SHP77 (cell line): Measurements from ENCODE around the gene HMX1.

Experiments used
- DNase-seq, 2 experiments: peaks; one replicate each; lab custom pipeline; 2025; lab: John Stamatoyannopoulos, UW

HMX1 gene

DNA sequence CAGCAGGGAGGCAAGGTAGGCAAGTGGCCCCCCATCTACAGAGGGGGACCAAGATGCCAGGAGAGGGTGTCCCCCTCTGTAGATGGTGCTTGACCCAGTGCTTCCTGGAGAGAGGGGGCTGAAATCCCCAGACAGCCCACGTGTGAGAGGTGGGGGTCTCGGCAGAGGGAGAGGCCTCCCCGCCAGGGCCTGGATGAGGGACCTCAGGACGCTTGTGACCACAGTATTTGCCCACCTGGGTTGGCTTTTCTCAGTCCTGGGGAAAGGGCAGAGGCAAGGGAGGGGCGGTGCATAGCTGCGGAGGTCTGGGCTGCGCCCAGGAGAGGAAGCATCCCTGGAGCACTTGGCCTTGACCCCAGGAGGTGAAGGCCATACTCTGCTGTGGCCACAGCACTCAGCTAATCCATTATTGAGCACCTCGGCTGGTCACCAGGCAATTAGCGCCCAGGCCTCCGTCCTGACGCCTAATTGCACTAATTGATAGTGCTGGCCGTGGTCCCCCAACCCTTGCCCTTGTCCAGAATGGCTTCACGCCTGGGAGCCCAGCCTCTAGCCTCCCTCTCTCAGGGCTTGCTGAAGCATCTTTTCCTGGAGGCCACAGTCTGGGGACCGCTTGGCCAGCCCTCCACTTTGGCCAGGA is 30.7 kb downstream of the HMX1 start:
- no peak for DNase-seq

DNA sequence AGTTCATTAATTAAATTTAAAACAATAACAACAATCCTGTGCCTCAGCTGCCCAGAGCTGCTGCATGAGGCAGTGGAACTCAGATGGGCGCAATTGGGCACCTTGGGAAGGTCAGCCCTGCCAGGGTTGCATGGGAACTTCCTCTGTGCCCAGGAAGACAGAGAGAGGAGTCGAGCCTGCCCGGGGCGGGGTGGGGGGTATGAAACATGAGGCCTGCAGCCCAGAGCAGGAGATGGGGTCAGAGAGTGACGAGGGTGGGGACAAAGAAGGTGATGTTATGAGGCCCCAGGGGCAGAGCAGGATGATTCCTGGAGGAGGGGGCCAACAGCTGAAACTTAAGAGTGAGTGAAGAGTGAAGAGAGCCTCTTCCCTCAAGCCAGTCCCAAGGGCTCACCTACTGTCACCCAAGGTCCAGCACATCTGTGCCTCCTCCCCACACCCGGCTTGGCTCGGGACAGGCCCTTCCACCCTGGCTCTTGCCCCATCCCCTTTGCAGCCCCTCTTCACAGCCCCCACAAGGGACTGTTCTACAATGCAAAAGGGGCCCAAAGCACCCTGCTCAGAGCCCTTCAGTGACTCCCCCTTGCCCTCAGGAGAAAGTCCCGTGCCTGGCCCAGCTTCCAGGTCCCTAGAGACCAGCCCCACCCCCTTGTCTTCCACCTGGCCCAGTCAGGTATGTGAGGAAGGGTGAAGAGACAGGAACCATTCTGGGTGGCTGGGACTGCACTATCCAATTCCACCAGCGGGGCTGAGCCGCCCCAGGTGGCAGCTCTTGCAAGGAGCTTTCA is 31.4 kb downstream of the HMX1 start:
- no peak for DNase-seq

- no peak for DNase-seq
Measured at GRCh38 chr4:8838961-8839431, 32.6 kb downstream of the HMX1 start.

- DNase-seq = no peak
Measured at GRCh38 chr4:8838296-8838960, 33.2 kb downstream of the HMX1 start.

DNA sequence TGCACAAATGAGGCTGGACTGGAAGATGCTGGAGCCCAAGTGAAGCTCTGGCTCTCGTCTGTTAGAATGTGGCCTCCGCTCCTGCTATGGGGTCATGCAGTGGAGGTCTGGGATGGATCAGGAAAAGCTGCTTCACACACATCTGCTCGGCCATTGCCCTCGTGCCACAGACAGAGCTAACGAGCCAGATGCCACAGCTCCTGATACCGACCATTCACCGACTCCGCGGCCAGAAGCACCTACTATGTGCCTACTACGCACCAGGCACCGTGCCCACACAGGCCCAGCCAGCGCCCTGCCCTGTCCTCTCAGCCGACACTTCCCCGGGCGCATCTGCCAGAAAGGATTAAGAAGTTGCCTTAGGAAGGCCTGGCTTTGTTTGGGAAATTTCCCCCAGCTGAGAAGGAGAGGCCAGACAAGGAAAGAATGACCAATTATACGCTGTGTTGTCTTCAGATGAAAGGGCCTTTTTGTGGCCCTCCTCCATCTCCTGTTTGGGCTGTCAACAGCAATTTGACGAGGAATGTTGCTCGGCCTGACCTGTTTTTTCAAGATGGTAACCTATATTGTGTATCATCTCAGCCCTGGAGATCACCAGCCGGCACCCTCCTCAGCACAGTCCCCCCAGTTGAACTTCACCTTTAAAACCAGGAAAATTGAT is 34.3 kb downstream of the HMX1 start:
- DNase-seq = no peak

- DNase-seq = no peak
Measured at GRCh38 chr4:8836664-8837171, 34.9 kb downstream of the HMX1 start.

- no peak for DNase-seq
Measured at GRCh38 chr4:8835521-8836365, 35.9 kb downstream of the HMX1 start.

DNA sequence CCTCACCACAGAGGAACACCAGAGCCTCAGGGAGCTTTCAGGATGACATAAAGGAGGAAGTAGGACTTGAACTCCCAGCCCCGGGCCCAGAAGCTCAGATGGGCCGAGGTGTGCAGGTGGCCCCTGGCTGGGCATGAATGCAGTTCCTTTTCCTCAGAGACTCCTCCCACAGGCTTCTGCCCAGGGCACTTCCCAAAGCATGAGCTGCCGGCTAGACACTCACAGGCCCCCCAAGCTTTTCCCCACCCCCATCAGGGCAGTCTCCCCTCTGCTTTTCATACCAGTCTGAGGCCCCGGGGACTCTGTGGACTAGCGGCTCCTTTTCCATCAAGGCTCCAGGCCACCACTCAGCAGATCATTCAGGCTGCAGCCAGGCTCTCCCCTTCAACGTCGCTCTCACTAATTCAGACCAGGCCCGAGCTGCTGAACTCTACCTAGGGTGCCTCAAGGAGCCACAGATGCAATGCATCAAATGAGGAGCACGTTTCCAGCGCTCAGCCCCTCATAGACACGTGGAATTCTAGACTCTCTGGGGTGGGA is 36.9 kb downstream of the HMX1 start:
- DNase-seq = no peak

DNA sequence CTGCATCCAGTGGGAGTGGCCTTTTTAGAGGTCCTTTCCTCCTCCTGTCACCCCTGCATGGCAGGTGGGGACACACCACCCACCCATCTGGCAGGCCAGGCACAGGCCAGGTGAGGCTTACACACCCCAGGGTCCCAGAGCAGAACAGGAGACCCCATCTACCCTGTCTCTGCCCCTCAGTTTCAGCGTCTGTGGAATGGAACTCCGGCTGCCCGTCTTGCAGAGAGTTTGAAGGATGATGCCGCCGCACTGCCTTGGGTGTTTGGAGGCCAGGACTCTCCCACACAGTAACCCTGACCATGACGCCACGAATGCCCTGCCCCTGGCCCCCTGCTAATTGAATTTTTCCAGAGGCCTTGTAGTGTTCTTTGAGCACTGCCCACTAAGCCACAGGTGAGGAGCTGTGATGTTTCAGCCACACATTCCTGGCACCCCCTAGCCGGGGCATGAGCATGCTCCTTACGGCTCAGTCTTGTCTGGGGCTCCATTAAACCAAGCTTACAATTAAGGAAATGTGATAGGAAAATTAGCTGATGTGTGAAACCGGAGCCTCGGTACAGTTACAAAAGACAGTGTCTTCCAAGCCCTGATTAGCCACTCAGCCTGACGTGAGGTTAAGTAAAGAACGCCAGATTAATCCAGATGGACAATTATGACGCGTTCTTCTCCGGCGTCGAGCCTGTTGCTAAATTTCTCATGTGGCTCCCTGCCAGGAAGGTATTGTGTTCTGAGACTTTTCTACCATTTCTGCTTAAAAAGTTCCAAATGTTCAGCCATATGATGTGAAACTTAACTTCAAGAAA is 39.3 kb downstream of the HMX1 start:
- DNase-seq = no peak

DNA sequence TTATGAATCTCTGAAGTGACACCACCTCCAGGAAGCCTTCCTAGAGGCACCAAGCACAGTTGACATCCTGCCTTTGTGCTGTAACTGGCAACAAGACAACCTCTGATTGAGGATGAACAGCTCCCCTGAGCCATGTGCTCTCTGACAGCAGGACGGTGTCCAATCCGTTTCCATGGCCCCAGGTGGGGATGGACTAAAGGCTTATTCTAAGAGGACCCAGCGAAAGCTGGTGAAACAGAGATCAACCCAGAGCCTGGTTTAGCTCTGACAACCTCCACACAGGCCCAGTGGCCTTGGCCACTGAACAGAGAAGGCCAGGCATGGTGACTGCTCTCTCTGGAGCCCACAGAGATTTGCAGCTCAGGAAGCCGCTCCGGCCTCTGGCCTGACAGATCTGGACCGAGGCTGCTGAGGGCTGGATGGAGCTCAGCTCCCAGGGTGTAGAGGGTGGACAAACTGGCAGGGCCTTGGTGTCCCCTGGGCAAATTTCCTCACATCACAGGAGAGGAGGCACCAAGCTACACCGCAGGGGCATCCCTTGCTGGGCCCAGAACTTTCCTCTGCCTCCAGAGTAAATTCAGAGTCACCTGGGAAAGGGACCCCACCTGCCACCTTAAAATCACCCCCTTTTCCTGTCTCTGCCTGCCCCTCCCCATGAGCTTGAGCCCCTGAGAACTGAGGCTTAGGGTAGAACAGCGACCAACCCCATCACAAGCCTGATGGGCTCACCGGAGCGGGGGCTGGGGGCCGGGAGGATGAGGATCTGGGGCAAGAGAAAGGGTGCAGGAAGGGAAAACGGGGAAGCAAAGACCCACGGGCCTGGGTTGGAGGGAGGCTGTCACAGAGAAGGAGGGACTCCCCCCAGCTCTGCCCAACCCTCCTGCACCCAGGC is 40.2 kb downstream of the HMX1 start:
- no peak for DNase-seq

DNA sequence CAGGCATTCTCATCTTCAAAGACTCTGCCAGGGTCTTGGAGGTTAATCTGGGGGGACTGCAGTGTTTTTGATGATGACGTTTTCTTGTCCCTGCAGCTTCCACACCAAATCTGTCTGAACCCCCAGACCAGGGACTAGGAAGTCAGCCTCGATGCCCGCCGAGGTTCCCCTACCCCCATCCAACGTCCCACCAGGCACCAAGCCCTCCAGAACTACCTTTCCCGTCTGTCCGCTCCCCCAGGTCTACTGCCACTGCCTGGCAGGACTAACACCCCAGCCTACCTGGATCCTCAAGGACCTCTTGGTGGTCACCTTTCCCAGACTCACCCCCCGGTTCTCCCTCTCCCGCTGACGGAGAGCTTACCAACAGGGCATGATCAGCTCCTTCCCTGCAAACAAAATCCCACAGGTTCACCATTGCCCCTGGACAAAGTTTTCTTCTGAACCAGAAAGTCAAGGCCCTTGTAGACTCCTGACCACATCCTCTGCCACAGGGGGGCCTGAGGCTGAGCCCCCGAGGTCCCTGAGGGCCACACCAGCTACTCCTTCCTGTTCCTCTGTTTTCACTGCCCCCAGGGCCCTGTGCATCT is 40.9 kb downstream of the HMX1 start:
- DNase-seq = no peak

DNA sequence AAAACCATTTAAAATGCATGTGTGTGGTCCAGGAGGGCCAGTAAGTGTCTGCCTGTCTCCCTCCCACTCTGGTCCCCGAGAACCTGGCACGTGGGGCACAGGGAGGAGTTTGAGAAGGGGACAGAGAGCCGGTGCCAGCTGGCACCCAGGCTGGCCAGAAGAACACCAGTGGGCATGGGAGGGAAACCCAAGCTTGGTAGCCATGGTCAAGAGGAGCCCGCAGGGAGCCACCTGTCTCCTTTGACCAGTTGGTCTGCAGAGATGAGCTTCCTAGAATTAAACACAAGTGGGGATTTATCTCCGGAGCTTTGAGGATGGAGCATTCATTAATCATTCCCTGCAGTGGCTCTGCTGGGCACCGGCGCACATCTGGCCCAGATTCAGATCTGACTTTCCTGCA is 41.6 kb downstream of the HMX1 start:
- DNase-seq = no peak

DNA sequence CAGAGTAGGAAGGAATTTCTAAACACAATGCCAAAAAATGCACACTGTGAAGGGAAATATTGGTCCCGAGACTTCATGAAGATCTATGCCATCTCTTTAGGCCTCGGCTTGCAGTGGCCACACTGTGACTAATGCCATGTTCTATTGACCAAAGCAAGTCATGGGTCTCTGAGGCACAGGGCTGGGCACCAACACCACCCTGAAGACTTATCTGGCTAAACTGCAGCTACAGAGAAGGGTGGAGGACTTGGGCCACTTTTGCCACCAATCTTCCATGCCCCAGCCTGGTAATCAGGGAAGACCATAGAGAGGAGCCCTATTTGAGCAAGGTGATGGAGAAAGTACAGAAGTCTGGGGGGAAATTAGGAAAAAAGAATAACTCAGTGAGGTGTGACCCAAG is 42.1 kb downstream of the HMX1 start:
- no peak for DNase-seq

DNA sequence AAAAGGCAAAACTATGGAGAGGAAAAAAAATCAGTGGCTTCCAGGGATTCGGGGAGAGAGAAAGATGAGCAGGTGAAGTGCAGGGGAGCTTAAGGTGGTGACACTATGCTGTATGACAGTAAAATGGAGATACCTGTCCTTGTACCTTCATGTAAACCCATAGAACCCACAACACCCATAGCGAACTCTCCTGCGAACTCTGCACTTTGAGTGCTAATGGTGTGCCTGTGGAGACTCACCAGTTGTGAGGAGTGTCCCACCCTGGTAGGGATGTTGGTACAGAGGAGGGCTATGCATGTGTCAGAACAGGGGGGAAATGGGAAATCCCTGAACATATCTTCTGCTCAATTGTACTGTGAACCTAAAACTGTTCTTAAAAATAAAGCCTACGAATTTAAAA is 42.8 kb downstream of the HMX1 start:
- DNase-seq = no peak

GRCh38 chr4:8821151-8821950 is 50.3 kb downstream of the HMX1 start:
- DNase-seq = no peak

GRCh38 chr4:8820178-8821102 is 51.2 kb downstream of the HMX1 start:
- no peak for DNase-seq
